Measurements from ENCODE around the gene PDLIM7.

PDLIM7 gene

GRCh38 chr5:177443144-177443983, 54.0 kb downstream of the PDLIM7 start:
- ATAC-seq (no peak), DNase-seq (no peak)

- no peak for ATAC-seq
- no peak for DNase-seq
Observed at GRCh38 chr5:177442066-177442826, 55.2 kb downstream of the PDLIM7 start.

GRCh38 chr5:177440990-177441780, 56.2 kb downstream of the PDLIM7 start:
- ATAC-seq (no peak), DNase-seq (no peak)

GRCh38 chr5:177440211-177440989, 57.0 kb downstream of the PDLIM7 start:
- DNase-seq (peak; percentile 63), ATAC-seq (peak; percentile 74)

GRCh38 chr5:177439518-177440053, 57.8 kb downstream of the PDLIM7 start:
- no peak for ATAC-seq

GRCh38 chr5:177438468-177438867, 58.9 kb downstream of the PDLIM7 start:
- no peak for ATAC-seq
- DNase-seq: no peak

More at GRCh38 chr5:177439518-177440053, 57.8 kb downstream of the PDLIM7 start:
- no peak for DNase-seq

- ATAC-seq: no peak
- DNase-seq: no peak
Observed at GRCh38 chr5:177437623-177438022, 59.8 kb downstream of the PDLIM7 start.

- ATAC-seq (no peak), DNase-seq (no peak)
Observed at GRCh38 chr5:177435847-177436536, 61.4 kb downstream of the PDLIM7 start.

- ATAC-seq (no peak), DNase-seq (no peak)
Observed at GRCh38 chr5:177434942-177435738, 62.3 kb downstream of the PDLIM7 start.

GRCh38 chr5:177434437-177434836, 63.0 kb downstream of the PDLIM7 start:
- DNase-seq: peak; percentile 66
- peak; percentile 65 for ATAC-seq

GRCh38 chr5:177433658-177434217, 63.7 kb downstream of the PDLIM7 start:
- no peak for ATAC-seq

More at GRCh38 chr5:177433658-177434217, 63.7 kb downstream of the PDLIM7 start:
- DNase-seq: no peak

Data from stimulated activated naive CD8-positive, alpha-beta T cell treated with anti-CD3 and anti-CD28 coated beads, Interleukin-15, Interleukin-2, amounts not matched to agents 100 U/mL and 50 U/mL, for 24 hours (primary cell).